GM18502 (cell line): ENCODE measurements around the gene PFDN6.
A peak's percentile ranks its signal among the peaks of the same experiment; 100 is the strongest.
"Not testable (repeated sequence)": the region's sequence is repeated elsewhere in the genome, so short reads cannot be mapped to it uniquely, and the experiment has no call there.

ENCODE experiments used
- ATAC-seq: cut with Tn5 transposase; IDR thresholded peaks from one replicate; pipeline ENCODE4 v1.9.1; 2021; ENCODE audit warnings: mild to moderate bottlenecking; ENCODE audit not compliant: unreplicated experiment, poor library complexity

Gene PFDN6

DNA sequence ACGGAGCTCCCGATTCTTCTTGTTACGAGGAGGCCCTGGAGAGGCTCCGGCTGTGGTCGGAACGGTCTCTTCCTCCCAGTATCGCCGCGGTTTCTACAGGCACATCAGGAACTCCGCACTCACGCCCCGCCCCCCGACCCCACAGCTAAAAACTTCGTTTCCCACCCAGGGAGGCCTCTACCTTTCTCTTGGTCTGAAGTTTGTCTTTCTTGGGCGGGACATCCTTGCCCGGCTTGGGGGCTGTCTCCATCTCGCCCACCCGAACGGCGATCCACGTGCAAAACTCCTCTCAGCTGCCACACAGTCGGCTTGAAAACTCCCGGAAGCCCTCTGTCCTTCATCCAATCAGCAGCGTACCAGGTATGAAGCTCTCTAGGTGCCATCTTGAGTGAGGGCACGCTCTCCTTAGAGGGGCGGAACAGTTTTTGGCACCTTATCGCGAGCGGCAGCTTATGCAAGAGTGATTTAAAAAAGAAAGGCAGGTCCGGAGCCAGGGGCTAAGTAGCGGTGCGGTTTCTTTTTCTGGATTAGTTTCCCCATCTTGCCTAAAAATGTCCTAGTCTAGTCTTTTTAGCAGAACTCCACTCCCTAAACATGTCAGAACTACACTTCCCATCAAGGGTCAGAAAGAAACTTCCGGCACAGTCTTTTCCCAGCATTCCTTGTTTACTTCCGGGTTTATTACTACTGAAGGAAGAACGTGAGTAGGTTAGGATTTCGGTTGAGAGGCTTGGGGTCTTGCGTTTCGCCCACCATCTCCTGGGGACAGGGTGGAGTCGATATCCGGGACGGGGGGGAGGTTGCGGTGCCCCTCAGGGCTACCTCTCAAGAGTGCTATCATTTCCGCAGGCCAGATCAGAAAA is at the start of gene PFDN6, which contains the start of gene WDR46:
TSS of gene PFDN6 (plus strand) at position 681 of the 863 bp plus-strand sequence. CDS start 256 bp downstream, outside the sequence.
TSS of gene WDR46 (minus strand) at position 319 of the 863 bp plus-strand sequence. CDS start at position 250, 69 bp downstream.
- peak; percentile 81 for ATAC-seq

DNA sequence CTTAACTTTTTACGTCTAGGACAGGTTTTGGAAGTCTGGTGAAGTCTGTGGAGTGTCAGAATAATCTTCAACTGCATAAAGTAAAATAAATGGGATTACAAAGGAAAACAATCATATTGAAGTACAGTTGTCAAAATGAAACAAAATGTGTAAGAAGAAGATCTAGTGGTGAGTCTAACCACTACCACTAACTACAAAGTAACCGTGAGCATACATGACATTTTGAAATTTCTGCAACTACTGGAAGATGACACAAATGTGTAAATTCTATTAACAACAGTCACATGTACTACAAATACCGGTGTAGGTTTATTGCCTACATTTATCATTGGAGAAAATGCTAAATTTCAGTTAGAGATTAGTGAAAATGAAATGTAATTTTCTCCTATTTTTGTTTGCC is 47.4 kb upstream of the PFDN6 start:
- no peak for ATAC-seq

DNA sequence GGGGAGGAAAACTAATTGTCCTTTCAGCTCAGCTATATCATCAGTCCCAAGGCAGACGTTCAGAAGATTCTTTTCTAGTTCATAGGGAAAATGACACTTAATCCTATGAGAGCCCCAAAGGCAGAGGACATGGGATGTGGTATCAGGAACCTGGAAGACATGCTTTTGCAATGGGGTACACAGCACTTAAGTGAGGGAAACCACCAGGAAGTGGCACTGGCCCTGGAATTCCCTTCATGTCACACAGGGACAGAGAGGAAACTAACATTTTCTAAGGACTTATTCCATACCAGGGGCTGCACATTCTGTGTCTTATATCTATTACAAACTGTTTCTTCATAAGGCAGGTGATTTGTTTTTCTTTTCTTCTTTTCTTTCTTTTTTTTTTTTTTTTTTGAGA is 45.9 kb upstream of the PFDN6 start:
- no peak for ATAC-seq

DNA sequence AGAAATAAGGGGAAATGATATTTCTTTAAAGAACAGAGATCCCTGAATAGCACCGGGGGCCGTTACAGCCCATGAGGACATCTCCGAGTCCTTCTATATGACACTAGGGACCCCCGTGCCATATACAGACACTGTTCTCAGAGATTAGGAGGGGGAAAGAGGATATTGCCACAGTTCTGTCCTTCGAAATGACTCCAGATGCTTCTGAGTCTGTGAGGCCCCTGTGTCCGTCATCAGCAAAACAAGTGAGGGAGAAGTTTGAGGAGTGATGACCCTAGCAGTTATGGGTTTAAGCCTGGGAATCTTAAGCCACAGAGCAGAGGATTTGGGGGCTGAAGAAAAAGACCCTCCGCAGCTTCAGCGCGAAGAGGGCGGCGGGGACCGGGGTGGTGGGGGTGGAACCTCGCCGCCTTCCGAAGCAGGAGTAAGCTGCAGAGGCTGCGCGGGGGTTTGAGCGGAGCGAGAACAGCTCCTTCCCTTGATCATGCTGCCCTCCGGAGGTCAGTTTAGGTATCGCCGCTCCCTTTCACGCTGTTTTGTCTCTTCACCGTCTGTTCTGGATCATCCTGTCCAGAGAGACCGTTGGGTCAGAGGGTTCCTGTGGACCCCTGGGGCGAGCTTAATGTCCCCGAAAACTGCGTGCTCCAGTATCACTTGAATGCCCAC is 41.3 kb upstream of the PFDN6 start:
- peak; percentile 38 for ATAC-seq

DNA sequence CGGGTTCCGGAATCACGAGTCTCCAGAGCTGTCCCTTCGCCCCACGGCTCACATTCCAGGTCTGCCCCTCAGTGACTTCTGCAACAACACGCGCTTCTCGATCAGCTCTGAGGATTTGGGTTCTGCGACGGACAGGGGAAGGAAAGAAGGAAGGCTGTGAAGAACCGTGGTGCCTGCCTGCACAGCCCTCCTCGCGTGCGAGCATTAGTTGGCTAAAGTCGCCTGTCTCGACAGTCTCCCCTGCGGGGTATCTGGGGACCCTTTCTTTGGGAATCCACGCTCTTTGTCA is 40.8 kb upstream of the PFDN6 start:
- ATAC-seq = peak; percentile 13

DNA sequence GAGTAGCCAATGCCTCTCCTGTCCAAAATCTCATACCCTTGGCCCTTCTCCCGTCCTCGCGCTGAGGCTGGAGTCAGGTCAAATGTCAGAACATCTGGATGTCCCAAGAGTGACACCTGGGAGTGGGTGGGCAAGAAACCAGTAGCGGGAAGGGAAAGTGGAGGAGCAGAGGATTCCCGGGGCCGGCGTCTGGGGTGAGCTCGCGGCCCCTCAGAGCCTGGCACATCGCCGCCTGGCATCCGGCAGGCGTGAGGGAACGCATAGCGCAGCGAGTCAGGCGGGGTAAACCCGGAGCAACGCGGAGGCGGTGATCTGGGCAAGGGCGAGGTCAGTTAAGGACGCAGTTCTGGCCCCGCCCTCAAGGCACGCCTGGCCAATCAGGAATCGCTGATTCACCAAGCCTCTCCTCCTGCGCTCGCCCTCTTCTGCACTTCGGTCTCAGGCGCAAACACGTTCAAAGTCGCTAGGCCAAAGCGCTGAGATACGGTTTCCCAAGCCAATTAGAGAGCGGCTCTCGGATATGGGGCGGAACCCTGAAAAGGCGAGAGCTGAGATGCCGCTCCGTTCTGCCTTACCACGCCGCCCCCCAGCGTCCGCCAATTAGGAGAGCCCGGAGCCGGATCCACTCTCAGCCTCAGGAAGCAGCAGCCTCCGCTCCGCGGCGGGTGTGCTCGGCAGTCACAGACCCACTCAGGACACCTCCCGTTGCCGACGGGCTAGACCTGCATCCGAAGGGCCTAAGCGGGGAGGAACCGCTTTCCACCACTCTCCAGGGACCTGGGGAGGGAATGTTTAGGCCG is 40.3 kb upstream of the PFDN6 start:
- peak; percentile 90 for ATAC-seq

DNA sequence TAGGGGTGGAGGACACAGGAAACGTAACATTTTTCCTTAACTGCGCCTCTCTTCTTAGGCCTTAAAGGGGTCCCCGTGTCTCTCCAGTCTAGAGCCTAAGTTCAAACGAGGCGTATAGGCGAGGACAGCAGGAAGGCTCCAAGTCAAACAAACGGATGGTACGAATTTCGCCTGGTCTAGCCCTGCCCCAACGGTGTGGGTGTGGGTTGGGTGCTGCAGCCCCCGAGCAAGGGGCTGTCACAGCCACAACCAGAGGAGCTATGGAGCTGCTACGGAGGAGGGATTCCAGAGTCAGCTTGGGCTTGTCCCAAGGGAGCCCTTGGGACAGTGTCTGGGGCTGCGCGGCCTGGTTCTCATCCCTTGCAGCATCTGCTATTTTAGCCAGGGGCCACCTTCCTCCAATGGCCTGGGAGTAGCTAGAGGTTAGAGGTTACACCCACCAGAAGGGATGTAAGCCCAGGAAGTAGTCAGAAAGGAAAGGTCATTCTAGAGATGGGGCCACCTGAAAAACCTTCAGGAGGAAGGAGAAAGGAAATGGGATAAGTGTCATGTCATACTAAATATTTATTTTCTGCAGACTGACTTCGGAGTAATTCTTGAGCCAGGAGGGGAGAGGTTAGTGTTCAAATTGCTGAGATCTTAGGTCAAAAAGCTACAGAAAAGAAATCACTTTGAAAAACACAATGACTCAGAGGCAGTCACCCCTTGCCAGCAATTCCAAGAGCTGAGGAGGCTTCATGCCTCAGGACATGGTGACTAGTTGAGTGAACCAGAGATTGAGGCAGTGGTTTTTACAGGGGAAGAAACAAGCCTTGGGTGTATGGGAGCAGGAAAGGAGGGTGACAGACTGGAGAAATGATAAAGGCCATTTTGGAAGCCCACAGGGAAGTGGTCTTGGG is 39.4 kb upstream of the PFDN6 start:
- peak; percentile 6 for ATAC-seq

DNA sequence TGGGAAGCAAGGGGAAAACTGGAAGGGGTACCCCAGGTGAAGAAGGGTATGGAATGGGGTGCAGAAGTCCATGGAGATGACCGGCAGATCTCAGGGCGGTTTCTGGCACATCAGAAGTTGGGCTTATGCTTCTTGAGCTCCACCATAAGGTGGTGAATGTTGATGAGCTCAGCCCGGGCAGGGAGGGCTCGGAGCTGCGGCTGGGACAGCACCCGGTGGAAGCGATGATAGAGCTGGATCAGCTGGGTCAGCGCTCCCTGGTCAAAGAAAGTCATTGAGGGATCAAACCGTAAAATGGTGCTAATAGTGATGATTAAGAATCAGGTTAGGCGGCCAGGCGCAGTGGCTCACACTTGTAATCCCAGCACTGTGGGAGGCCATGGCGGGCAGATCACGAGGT is 38.7 kb upstream of the PFDN6 start:
- ATAC-seq = no peak

DNA sequence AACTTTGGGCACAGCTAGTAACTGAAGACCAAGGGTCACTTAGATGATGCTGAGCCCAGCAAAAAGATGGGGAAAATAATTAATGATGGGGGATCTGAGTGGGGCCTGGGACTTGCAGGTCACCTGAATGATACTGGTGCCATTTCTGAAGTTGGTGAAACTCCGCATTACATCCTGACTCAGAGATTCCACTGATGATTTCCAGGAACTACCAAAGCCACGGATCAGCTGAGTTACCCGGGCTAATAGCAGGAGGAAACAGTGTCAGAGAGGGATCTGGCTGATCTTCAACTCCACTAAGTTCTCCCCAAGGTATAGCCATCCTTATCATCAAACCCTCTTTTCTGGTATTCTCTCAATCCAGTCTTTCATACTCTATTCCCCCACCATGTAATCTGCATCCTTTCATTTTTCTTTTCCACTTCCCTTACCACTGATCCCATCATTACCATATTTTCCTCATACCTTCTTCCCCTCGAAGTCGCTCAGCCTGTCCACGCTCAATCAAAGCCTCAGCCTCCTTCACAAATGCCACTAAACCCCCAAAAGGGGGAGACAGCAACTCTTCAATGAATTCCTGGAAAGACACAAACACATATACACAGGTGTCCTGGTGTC is 37.9 kb upstream of the PFDN6 start:
- no peak for ATAC-seq

DNA sequence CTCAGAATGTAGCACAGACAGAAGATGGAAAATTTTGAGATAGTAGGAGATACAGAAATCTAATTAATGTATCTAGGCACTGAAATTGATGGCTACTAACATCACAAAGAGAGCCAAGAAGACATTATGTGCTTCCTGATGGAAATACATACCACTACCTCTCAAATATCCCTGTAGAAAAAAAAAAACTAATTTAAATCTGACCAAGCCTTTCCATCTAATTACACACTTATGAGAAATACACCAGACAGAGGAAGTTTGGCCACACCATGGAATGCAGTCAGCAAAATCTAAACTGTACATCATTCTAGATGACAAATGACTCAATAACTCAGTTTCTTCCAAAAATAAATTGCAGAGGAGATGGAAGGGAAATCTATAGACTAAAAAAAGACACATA is 36.6 kb upstream of the PFDN6 start:
- ATAC-seq = no peak

DNA sequence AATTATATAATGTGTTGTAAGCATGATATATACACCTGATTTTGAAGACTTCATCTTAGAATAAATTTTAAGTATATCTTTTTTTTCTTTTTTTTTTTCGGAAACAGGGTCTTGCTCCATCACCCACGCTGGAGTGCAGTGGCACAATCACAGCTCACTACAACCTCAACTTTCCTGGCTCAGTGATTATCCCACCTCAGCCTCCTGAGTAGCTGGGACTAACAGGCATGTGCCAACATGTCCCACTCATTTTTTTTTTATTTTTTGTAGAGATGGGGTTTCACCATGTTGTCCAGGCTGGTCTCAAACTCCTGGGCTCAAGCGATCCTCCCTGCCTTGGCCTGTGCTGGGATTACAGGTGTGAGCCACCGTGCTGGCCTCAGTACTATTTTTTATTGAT is 34.8 kb upstream of the PFDN6 start:
- ATAC-seq = no peak

DNA sequence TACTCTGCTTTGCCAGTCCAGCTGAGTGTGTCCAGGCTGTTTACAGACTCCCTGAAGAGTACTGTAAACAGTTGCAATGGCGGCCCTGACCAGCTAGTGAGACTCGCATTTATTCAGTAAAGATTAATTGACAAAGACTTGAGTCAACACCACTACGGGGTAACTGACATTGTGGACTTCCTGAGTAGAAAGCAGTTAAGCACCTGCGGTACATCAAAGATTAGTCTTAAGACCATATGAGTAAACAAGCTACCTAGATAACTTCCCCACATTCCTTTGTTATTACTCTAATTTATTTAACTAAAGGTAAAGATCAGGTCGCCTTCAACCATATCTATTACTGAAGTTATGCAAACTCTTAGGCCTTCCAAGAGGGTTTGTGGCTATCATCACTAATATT is 30.4 kb upstream of the PFDN6 start:
- ATAC-seq = no peak

DNA sequence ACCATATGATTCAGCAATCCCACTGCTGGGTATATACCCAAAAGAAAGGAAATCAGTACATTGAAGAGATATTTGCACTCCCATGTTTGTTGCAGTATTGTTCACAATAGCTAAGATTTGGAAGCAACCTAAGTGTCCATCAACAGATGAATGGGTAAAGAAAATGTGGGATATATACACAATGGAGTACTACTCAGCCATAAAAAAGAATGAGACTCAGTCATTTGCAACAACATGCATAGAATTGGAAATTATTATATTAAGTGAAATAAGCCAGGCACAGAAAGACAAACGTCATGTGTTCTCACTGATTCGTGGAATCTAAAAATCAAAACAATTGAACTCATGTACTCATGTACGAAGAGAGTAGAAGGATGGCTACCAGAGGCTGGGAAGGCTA is 26.9 kb upstream of the PFDN6 start:
- not testable (repeated sequence) for ATAC-seq

DNA sequence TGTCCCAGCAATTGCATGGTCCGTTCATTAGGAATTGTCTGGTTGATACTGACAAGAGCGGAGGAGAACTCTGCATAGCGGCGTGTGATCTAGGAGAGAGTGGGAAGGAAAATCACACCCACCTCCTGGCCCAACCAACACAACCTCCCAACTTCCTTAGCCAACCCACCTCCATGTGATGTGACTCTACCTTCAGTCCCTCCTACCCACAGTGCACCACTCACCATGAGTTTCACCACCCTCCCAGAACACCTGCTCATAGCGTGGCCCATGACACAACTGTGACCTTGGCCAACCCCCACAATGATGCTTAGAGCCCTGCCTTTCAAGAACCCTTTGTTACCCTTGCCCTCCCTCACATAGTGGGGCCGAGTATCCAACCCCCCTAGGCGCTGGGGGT is 25.4 kb upstream of the PFDN6 start:
- no peak for ATAC-seq

DNA sequence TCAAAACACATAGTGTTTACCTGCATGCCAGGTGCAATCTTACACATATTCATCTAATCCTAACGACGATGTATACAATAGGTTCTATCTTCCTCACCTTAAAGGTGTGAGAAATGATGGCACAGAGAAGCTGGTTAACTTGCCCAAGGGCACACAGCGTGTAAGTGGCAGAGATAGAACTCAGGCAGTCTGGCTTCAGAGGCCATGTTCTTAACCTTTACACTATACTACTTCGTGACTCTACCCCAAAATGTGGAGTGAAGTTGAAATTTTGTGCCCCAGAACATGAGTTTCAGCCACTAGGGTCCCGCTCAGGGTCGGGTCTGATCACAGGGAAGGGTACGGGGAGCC is 18.3 kb upstream of the PFDN6 start:
- ATAC-seq = no peak

DNA sequence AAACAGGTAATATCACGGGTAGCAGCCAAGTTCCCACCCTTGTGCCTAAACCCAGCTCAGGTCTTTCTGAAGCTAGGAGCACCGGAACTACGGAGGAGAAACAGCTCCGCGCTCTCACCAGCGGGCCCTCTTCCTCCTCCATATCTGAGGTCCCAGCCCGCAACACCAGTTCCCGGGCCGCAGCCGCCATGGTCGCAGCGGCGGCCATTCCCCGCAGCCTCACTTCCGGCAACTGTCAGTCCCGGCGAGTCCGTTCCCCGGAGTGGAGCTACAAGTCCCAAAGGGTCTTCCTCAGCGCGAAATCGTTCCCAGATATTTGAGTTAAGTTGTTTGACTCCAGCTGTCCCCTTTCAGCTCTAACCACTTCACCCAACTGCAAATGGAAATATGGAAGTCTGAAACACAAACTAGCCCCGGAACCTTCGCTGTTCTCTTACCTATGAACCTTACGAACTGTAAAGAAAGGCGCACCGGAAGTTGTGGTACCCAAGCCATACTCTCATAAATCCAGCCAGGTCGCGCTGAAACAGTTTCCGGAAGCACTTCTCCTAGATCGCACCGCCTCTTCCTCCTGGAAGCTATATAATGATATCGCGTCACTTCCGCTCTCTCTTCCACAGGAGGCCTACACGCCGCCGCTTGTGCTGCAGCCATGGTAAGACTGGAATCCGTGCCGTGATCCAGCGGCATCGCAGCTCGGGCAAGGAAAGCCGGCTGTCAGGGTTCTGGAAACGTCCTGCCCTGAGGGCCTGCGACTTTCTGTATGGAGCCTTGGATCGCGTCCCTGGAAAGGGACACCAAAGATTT is 17.7 kb upstream of the PFDN6 start, which contains the start of the genes RPS18 and VPS52:
TSS of gene RPS18 (plus strand) at position 608 of the 807 bp plus-strand sequence. CDS start at position 653, 45 bp downstream.
TSS of gene VPS52 (minus strand) at position 409 of the 807 bp plus-strand sequence. CDS start at position 208, 201 bp downstream.
- ATAC-seq = peak; percentile 77

DNA sequence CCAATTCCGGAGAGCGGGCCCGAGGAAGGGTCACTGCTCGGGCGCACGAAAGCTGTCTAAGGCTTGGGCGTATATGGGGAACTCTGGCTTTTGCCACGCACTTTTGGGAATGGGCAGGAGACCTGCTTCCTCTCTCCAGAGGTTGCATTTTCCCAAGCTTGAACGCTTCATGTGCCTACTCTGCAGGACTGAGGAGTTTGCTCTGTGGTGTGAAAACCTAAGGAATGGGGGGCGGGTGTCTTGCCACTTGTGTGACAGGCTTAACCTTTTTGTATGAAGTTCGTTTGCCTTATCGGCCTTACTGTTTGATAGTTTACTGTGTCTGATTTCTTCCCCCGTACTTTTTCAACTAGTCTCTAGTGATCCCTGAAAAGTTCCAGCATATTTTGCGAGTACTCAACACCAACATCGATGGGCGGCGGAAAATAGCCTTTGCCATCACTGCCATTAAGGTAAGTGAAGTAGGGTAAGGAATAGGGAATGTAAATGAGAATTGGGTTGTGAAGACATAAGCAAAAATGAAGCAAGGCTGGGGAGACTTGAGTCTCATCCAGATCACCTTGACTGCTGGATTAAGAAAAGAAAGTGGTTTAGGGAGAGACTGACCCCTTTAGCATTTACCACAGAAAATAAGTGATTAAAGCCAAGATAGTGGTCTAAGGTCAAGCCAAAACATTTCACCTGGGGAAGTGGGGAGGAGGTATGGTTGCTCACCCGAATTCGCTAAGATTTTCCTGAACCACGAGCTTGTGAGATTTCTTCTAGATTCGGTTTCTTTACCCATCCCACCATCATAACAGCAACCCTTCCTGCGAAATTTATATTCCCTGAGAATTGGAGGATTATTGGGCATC is 16.9 kb upstream of the PFDN6 start:
- no peak for ATAC-seq
